H9 (cell line): Measurements from ENCODE around the gene KLHL14. TPM values are rescaled to one million over a fixed set of nuclear protein-coding genes. Genes with fewer than 3 reads are reported as not detected.

Experiments used
- DNase-seq: peaks from one replicate; pipeline ENCODE4 v3.0.0-alpha.2; 2017
- H2AFZ ChIP-seq: one replicate; pipeline ENCODE4 v1.6.1; 2013; ENCODE audit warnings: mild to moderate bottlenecking, low read length, control low read depth, moderate library complexity
- H2AK5ac ChIP-seq: 2 replicates; pipeline ENCODE4 v1.6.1; 2013; ENCODE audit warnings: low read length, control low read depth, mixed read lengths; ENCODE audit not compliant: insufficient read length
- H2BK120ac ChIP-seq: one replicate; pipeline ENCODE4 v1.6.1; 2013; ENCODE audit warnings: low read depth, mild to moderate bottlenecking, low read length, control low read depth, inconsistent platforms; ENCODE audit not compliant: poor library complexity, severe bottlenecking
- H2BK12ac ChIP-seq: 2 replicates; pipeline ENCODE4 v1.6.1; 2013; ENCODE audit warnings: low read length, control low read depth, mixed read lengths, low read depth; ENCODE audit not compliant: insufficient read length
- H2BK15ac ChIP-seq: 2 replicates; pipeline ENCODE4 v1.6.1; 2013; ENCODE audit warnings: low read depth, low read length, control low read depth
- H2BK20ac ChIP-seq: one replicate; pipeline ENCODE4 v1.6.1; 2013; ENCODE audit warnings: low read depth, mild to moderate bottlenecking, low read length, control low read depth, inconsistent platforms; ENCODE audit not compliant: poor library complexity, severe bottlenecking
- H2BK5ac ChIP-seq: 2 replicates; pipeline ENCODE4 v1.6.1; 2013; ENCODE audit warnings: low read length, control low read depth, mixed read lengths; ENCODE audit not compliant: insufficient read length
- H3K14ac ChIP-seq: 2 replicates; pipeline ENCODE4 v1.6.1; 2013; ENCODE audit warnings: low read length, control low read depth; ENCODE audit not compliant: insufficient read depth
- H3K18ac ChIP-seq: 2 replicates; pipeline ENCODE4 v1.6.1; 2013; ENCODE audit warnings: low read depth, mild to moderate bottlenecking, mixed read lengths, low read length, control low read depth; ENCODE audit not compliant: insufficient read length
- H3K23ac ChIP-seq: 2 replicates; pipeline ENCODE4 v1.6.1; 2013; ENCODE audit warnings: low read length, control low read depth, mixed read lengths, low read depth; ENCODE audit not compliant: insufficient read length
- H3K23me2 ChIP-seq: 2 replicates; pipeline ENCODE4 v1.6.1; 2013; ENCODE audit warnings: low read depth, mild to moderate bottlenecking, mixed read lengths, low read length, control low read depth; ENCODE audit not compliant: insufficient read length, poor library complexity, severe bottlenecking
- H3K27ac ChIP-seq: 2 replicates; pipeline ENCODE4 v1.5.1; 2013; ENCODE audit warnings: low read length, control low read depth, mixed read lengths, low read depth; ENCODE audit not compliant: insufficient read length
- H3K27me3 ChIP-seq: 2 replicates; pipeline ENCODE4 v1.6.1; 2013; ENCODE audit warnings: low read length, control low read depth, inconsistent platforms; ENCODE audit not compliant: insufficient read depth
- H3K4ac ChIP-seq: 2 replicates; pipeline ENCODE4 v1.6.1; 2013; ENCODE audit warnings: low read depth, mild to moderate bottlenecking, control low read depth, inconsistent platforms, low read length, moderate library complexity
- H3K4me1 ChIP-seq: 2 replicates; pipeline ENCODE4 v1.6.1; 2013; ENCODE audit warnings: low read length, control low read depth, inconsistent platforms; ENCODE audit not compliant: insufficient read depth
- H3K4me2 ChIP-seq: 2 replicates; pipeline ENCODE4 v1.6.1; 2013; ENCODE audit warnings: low read length, control low read depth, mixed read lengths; ENCODE audit not compliant: insufficient read length, insufficient read depth
- H3K56ac ChIP-seq: 2 replicates; pipeline ENCODE4 v1.6.1; 2013; ENCODE audit warnings: low read depth, mild to moderate bottlenecking, mixed read lengths, low read length, control low read depth; ENCODE audit not compliant: insufficient read length
- H3K79me1 ChIP-seq: 2 replicates; pipeline ENCODE4 v1.6.1; 2013; ENCODE audit warnings: low read depth, mild to moderate bottlenecking, moderate library complexity, low read length, control low read depth, inconsistent platforms; ENCODE audit not compliant: insufficient read depth, poor library complexity, severe bottlenecking
- H3K79me2 ChIP-seq: 2 replicates; pipeline ENCODE4 v1.6.1; 2013; ENCODE audit warnings: low read length, control low read depth, inconsistent platforms; ENCODE audit not compliant: insufficient read depth
- H3K9ac ChIP-seq: 2 replicates; pipeline ENCODE4 v1.6.1; 2013; ENCODE audit warnings: low read length, control low read depth, mixed read lengths; ENCODE audit not compliant: insufficient read length; ENCODE audit errors: extremely low read depth
- H3K9me3 ChIP-seq: one replicate; pipeline ENCODE4 v1.6.1; 2013; ENCODE audit warnings: low read depth, low read length, inconsistent platforms; ENCODE audit not compliant: control insufficient read depth
- H3T11ph ChIP-seq: one replicate; pipeline ENCODE4 v1.6.1; 2013; ENCODE audit warnings: mild to moderate bottlenecking, low read length, control low read depth, inconsistent platforms
- H4K20me1 ChIP-seq: one replicate; pipeline ENCODE4 v1.6.1; 2013; ENCODE audit not compliant: control insufficient read depth, insufficient read length, insufficient read depth
- H4K5ac ChIP-seq: 2 replicates; pipeline ENCODE4 v1.6.1; 2013; ENCODE audit warnings: low read depth, mild to moderate bottlenecking, mixed read lengths, low read length, control low read depth; ENCODE audit not compliant: insufficient read length
- H4K8ac ChIP-seq: replicated peaks from 2 replicates; pipeline ENCODE4 v1.6.1; 2013; ENCODE audit warnings: low read length, control low read depth, mixed read lengths, low read depth; ENCODE audit not compliant: insufficient read length
- H4K91ac ChIP-seq: 2 replicates; pipeline ENCODE4 v1.6.1; 2013; ENCODE audit warnings: low read depth, mild to moderate bottlenecking, moderate library complexity, mixed read lengths, low read length, control low read depth; ENCODE audit not compliant: insufficient read length
- H3K27ac Mint-ChIP-seq, 3 experiments: 2 replicates in 2 of 3; 3 replicates in 1 of 3; pipeline ENCODE4 v1.8.0; 2020 to 2021; ENCODE audit warnings: mixed read lengths in 3 of 3, mild to moderate bottlenecking in 1 of 3, moderate library complexity in 1 of 3
- H3K27me3 Mint-ChIP-seq: 2 replicates; pipeline ENCODE4 v1.8.0; 2021; ENCODE audit warnings: low read depth, mild to moderate bottlenecking, moderate library complexity, mixed read lengths
- H3K36me3 Mint-ChIP-seq, 3 experiments: 2 replicates in 2 of 3; 3 replicates in 1 of 3; pipeline ENCODE4 v1.8.0; 2020 to 2021; ENCODE audit warnings: low read depth in 3 of 3, mixed read lengths in 3 of 3; ENCODE audit not compliant: insufficient read depth in 1 of 3
- H3K4me1 Mint-ChIP-seq, 2 experiments: 2 replicates each; pipeline ENCODE4 v1.8.0; 2020; ENCODE audit warnings: mixed read lengths in 2 of 2
- H3K4me3 Mint-ChIP-seq, 2 experiments: 2 replicates in 1 of 2; 3 replicates in 1 of 2; pipeline ENCODE4 v1.8.0; 2020 to 2021; ENCODE audit warnings: mild to moderate bottlenecking in 2 of 2, mixed read lengths in 2 of 2, moderate library complexity in 1 of 2
- H3K9me3 Mint-ChIP-seq, 2 experiments: 2 replicates in 1 of 2; 3 replicates in 1 of 2; pipeline ENCODE4 v1.8.0; 2020; ENCODE audit warnings: mild to moderate bottlenecking in 2 of 2, mixed read lengths in 2 of 2, moderate library complexity in 1 of 2
- CTCF ChIP-seq: fragments of 200-600 bp; sonication (generic); conservative IDR thresholded peaks from 3 replicates; pipeline ENCODE4 v1.8.0; 2021; ENCODE audit warnings: antibody characterized with exemption, mild to moderate bottlenecking
- WGBS: extraction: QIAGEN DNeasy Blood & Tissue Kit; methylation state at CpG from one replicate; pipeline ENCODE4 v1.1.7; 2013; ENCODE audit warnings: missing lambda C conversion rate, low lambda C conversion rate, mixed read lengths; ENCODE audit not compliant: insufficient read length; ENCODE audit errors: extremely low coverage; 5-methylcytosine and 5-hydroxymethylcytosine counted together
- total RNA-seq: library from RNA; stranded (reverse); gene quantifications from 2 replicates; pipeline ENCODE4 v1.2.1, GENCODE V29; 2021

The KLHL14 gene
- total RNA-seq, 1 experiment from 2014 or later: 1.0 TPM

GRCh38 chr18:32769071-32769585, 3.7 kb downstream of the KLHL14 start:
- Histone ChIP-seq H3K4ac (no peak overlapping the region), H3K56ac (no peak overlapping the region), H3K9ac (no peak overlapping the region), H3K18ac (no peak overlapping the region), H4K91ac (no peak overlapping the region), H3K23ac (no peak overlapping the region), H4K8ac (no peak overlapping the region), H2BK20ac (no peak overlapping the region), H3T11ph (no peak overlapping the region), H2BK15ac (no peak overlapping the region), H2AK5ac (no peak overlapping the region), H3K4me1 (peaks cover 9% of the 10 kb centered on the region; the same call in 1 of the 2 replicates), H2BK12ac (no peak overlapping the region), H3K79me1 (no peaks in the 10 kb centered on the region), H3K14ac (no peak overlapping the region), H2AFZ (no peak overlapping the region), H4K5ac (no peak overlapping the region), H2BK5ac (no peak overlapping the region), H3K9me3 (no peaks in the 10 kb centered on the region), H2BK120ac (no peak overlapping the region), H3K4me2 (peak overlapping the region; percentile 94), H3K23me2 (peaks cover 34% of the 10 kb centered on the region), H3K79me2 (no peaks in the 10 kb centered on the region), H4K20me1 (no peaks in the 10 kb centered on the region), H3K27ac (no peak overlapping the region), H3K27me3 (peaks cover 30% of the 10 kb centered on the region)
- Mint-ChIP-seq H3K4me3 (peak overlapping the region; percentile 80 to 97), H3K36me3 (no peaks in the 10 kb centered on the region), H3K27me3 (peaks cover 62% of the 10 kb centered on the region), H3K27ac (no peak overlapping the region), H3K4me1 (peaks cover 33% of the 10 kb centered on the region in 2 experiments), H3K9me3 (no peaks in the 10 kb centered on the region)
- DNase-seq: no peak
- no peak for TF ChIP-seq CTCF
- no CpG with 5 or more reads among the region's 8 CpGs for WGBS
